OCI-LY7 (cell line): ENCODE data around the gene PARD3. TPM values are rescaled to one million over a fixed set of nuclear protein-coding genes. Genes with fewer than 3 reads are reported as not detected.

Source experiments
- BruUV-seq: library from RNA; stranded (reverse); fragments of 400-500 nt; replicated peaks from 2 replicates; lab custom pipeline; 2021; lab: Mats Ljungman, UMichigan
- CTCF ChIA-PET: fragments of 300-600 bp; sonication (Branson Sonifier 250); formaldehyde crosslinking; loops from one replicate; lab custom pipeline; 2022; ENCODE audit warnings: antibody characterized with exemption; ENCODE audit not compliant: unreplicated experiment; lab: Charles Lee
- POLR2A ChIA-PET: fragments of 300-600 bp; sonication (Branson Sonifier 250); formaldehyde crosslinking; loops from one replicate; lab custom pipeline; 2022; ENCODE audit warnings: antibody characterized with exemption; lab: Charles Lee
- DNase-seq: peaks from one replicate; pipeline ENCODE4 v3.0.0-alpha.2; 2015; ENCODE audit warnings: low spot score
- H2AFZ ChIP-seq: fragments of 200-600 bp; sonication (generic), shearing (Covaris generic); 2 replicates; pipeline ENCODE4 v1.6.1; 2014; ENCODE audit warnings: mild to moderate bottlenecking, antibody characterized with exemption, low read length, moderate library complexity
- H3K27ac ChIP-seq: fragments of 200-600 bp; sonication (generic); 2 replicates; pipeline ENCODE4 v1.5.1; 2014; ENCODE audit warnings: mixed run types, low read depth, mild to moderate bottlenecking, moderate library complexity, low read length, inconsistent platforms; ENCODE audit not compliant: poor library complexity, severe bottlenecking
- H3K36me3 ChIP-seq: fragments of 200-600 bp; sonication (generic); 2 replicates; pipeline ENCODE4 v1.6.1; 2014; ENCODE audit warnings: mild to moderate bottlenecking, antibody characterized with exemption, low read length, moderate library complexity, mixed read lengths; ENCODE audit not compliant: insufficient read depth
- H3K4me1 ChIP-seq: fragments of 200-600 bp; sonication (generic); 2 replicates; pipeline ENCODE4 v1.5.1; 2014; ENCODE audit warnings: mild to moderate bottlenecking, low read length; ENCODE audit not compliant: insufficient read depth, poor library complexity, severe bottlenecking
- H3K4me2 ChIP-seq: fragments of 200-600 bp; sonication (generic); 2 replicates; pipeline ENCODE4 v1.6.1; 2014; ENCODE audit warnings: mild to moderate bottlenecking, low read length
- H3K4me3 ChIP-seq: fragments of 200-600 bp; sonication (generic); 2 replicates; pipeline ENCODE4 v1.5.1; 2014; ENCODE audit warnings: mild to moderate bottlenecking, low read depth, low read length; ENCODE audit not compliant: poor library complexity, severe bottlenecking
- H3K79me2 ChIP-seq: fragments of 200-600 bp; sonication (generic); 2 replicates; pipeline ENCODE4 v1.6.1; 2016; ENCODE audit warnings: low read depth, mild to moderate bottlenecking, low read length, moderate library complexity, mixed read lengths; ENCODE audit not compliant: insufficient read depth
- H3K9me2 ChIP-seq: fragments of 200-600 bp; sonication (generic); 2 replicates; pipeline ENCODE4 v1.6.1; 2016; ENCODE audit warnings: mild to moderate bottlenecking, low read length, mixed read lengths; ENCODE audit not compliant: insufficient read depth
- H3K9me3 ChIP-seq: fragments of 200-600 bp; sonication (generic); 2 replicates; pipeline ENCODE4 v1.6.1; 2014; ENCODE audit warnings: mild to moderate bottlenecking, mixed run types, low read length, mixed read lengths
- H4K20me1 ChIP-seq: fragments of 200-600 bp; sonication (generic); 2 replicates; pipeline ENCODE4 v1.6.1; 2014; ENCODE audit warnings: mild to moderate bottlenecking, antibody characterized with exemption, low read length, moderate library complexity, mixed read lengths; ENCODE audit not compliant: insufficient read depth
- EZH2phosphoT487 ChIP-seq: fragments of 200-600 bp; sonication (generic); IDR thresholded peaks from 2 replicates; pipeline ENCODE4 v1.6.1; 2018; ENCODE audit warnings: low read depth, borderline replicate concordance, mild to moderate bottlenecking, mixed run types, antibody characterized with exemption, low read length, moderate library complexity, mixed read lengths
- intact Hi-C: fragments of 100-400 bp; cut with micrococcal nuclease; formaldehyde crosslinking; loops from one replicate; pipeline ENCODE4 v1.10.0; 2022; ENCODE audit not compliant: unreplicated experiment
- total RNA-seq, 2 experiments: library from RNA; depleted of rRNA in 1 of 2; stranded (reverse); fragments of >200 nt in 1 of 2; shearing (Covaris generic) in 1 of 2; gene quantifications; 2 replicates each; pipeline ENCODE4 v1.2.3, GENCODE V29; 2014 to 2022
- TF ChIP-seq, protein P1 (sequence below): fragments of 200-600 bp; sonication (generic); conservative IDR thresholded peaks from 2 replicates; pipeline ENCODE4 v1.5.1; 2014; ENCODE audit warnings: mild to moderate bottlenecking, antibody characterized with exemption, low read length, moderate library complexity, mixed read lengths

The PARD3 gene
- total RNA-seq, 2 experiments from 2014 or later: not detected

DNA sequence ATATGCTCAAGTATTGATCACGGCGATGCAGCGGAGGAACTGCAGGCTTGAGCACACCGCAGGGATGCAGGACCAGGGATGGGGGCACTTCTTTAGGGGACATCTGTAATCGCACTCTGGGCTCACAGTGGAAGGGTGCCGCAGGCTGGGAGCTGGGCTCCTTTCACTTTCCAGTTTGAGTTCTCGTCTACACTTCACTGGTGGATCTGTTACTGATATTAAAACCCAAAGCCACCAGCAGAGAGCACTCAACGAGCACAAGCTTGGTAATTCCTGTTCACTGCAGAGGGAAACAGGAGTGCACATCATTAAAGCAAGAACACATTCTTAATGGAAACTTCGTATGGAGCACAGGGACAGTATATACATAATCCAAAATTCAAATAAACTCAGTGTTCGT is 91.3 kb downstream of the PARD3 start:
- ChIA-PET POLR2A (interaction anchor here (0.6 to 1.1 kb wide), 3 partner anchors 10 to 376 kb away, joined by 3 read pairs; no protein-coding TSS in a partner anchor), CTCF (interaction anchor here (1.5 kb wide), 1 partner anchor 9 kb away, joined by 3 read pairs; no protein-coding TSS in a partner anchor)
- Histone ChIP-seq H3K4me1 (no peaks in the 10 kb centered on the region), H3K79me2 (no peaks in the 10 kb centered on the region), H3K4me3 (no peak overlapping the region), H4K20me1 (no peaks in the 10 kb centered on the region), H3K9me2 (no peaks in the 10 kb centered on the region), H3K9me3 (no peaks in the 10 kb centered on the region), H3K4me2 (no peak overlapping the region), H2AFZ (no peak overlapping the region), H3K27ac (no peak overlapping the region), H3K36me3 (no peaks in the 10 kb centered on the region)
- no peak for DNase-seq
- no peak for TF ChIP-seq EZH2phosphoT487
- TF ChIP-seq, protein P1, sequence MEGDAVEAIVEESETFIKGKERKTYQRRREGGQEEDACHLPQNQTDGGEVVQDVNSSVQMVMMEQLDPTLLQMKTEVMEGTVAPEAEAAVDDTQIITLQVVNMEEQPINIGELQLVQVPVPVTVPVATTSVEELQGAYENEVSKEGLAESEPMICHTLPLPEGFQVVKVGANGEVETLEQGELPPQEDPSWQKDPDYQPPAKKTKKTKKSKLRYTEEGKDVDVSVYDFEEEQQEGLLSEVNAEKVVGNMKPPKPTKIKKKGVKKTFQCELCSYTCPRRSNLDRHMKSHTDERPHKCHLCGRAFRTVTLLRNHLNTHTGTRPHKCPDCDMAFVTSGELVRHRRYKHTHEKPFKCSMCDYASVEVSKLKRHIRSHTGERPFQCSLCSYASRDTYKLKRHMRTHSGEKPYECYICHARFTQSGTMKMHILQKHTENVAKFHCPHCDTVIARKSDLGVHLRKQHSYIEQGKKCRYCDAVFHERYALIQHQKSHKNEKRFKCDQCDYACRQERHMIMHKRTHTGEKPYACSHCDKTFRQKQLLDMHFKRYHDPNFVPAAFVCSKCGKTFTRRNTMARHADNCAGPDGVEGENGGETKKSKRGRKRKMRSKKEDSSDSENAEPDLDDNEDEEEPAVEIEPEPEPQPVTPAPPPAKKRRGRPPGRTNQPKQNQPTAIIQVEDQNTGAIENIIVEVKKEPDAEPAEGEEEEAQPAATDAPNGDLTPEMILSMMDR: 0 out of 2 replicates have a peak, but pooled peaks have one; percentile 33
- intact Hi-C loops: no loop called here
- no TSS peak for BruUV-seq

DNA sequence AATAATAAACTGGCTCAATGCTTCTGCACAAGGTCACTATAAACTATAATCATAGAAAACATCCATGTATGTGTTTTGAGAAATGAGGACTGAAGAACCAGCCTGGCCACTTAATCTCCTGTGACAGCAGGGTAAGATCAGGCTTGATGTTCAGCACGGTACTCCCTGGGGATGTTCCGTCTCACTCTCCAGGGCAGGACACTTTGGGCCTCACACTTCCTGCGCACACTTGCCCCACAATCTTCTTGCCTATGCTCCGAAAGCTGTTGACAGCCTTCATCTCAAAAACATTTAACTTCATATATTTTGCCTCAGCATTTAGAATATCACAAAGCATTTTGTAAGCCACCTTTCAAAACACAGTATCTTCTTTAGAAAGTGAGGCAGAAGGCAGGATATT is 92.7 kb downstream of the PARD3 start:
- Histone ChIP-seq H2AFZ (no peak overlapping the region), H4K20me1 (no peaks in the 10 kb centered on the region), H3K79me2 (no peaks in the 10 kb centered on the region), H3K9me3 (no peaks in the 10 kb centered on the region), H3K4me2 (no peak overlapping the region), H3K9me2 (no peaks in the 10 kb centered on the region), H3K4me3 (no peak overlapping the region), H3K36me3 (no peaks in the 10 kb centered on the region), H3K4me1 (no peaks in the 10 kb centered on the region), H3K27ac (no peak overlapping the region)
- ChIA-PET CTCF (no interaction called here), POLR2A (no interaction called here)
- no peak for DNase-seq
- TF ChIP-seq, protein P1: no peak
- no peak for TF ChIP-seq EZH2phosphoT487
- no TSS peak for BruUV-seq
- intact Hi-C loops: no loop called here

DNA sequence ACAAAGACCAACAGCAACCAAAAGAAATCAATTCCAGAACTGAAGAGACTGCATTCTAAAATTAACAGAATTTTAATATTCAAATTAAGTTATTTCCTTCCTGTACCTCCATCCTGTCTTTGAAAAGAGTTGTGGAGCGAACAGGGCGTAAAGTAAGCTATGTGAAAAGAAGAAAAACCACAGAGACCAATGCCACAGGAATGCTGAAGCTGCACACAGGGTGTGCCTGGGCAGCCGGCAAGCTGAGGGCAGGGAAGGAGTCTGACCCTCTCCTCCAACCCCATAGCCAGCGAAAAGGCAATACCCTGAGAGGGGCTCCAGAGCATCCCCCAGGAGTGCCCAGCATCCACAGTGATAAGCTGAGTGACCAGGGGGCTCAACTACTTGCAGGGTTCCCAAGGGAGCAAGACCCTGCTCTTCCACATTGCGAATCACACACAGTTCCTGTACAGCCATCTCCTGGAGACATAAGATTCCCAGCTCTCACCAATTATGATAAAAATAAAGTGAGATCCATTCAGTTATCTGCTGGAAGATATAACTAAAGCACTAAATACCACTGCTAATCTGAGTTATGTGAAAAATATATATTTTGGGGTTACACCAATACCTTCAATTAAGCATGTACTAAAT is 93.8 kb downstream of the PARD3 start:
- POLR2A ChIA-PET: no interaction called here
- no peaks in the 10 kb centered on the region for H3K4me1 ChIP-seq
- CTCF ChIA-PET: interaction anchor here (0.6 kb wide), 1 partner anchor 33 kb away, joined by 3 read pairs; no protein-coding TSS in a partner anchor
- H3K36me3 ChIP-seq: no peaks in the 10 kb centered on the region
- no peaks in the 10 kb centered on the region for H3K9me2 ChIP-seq
- H2AFZ ChIP-seq: no peak overlapping the region
- no peak for DNase-seq
- no peaks in the 10 kb centered on the region for H3K9me3 ChIP-seq
- no peak overlapping the region for H3K4me3 ChIP-seq
- TF ChIP-seq EZH2phosphoT487: no peak
- TF ChIP-seq, protein P1: no peak
- no peaks in the 10 kb centered on the region for H3K79me2 ChIP-seq
- H3K27ac ChIP-seq: no peak overlapping the region
- BruUV-seq: no TSS peak
- intact Hi-C loops: no loop called here
- H4K20me1 ChIP-seq: no peaks in the 10 kb centered on the region
- H3K4me2 ChIP-seq: no peak overlapping the region
